HG02763 (cell line): ENCODE results near the gene NR1H2.
"Not testable (repeated sequence)": the region's sequence is repeated elsewhere in the genome, so short reads cannot be mapped to it uniquely, and the experiment has no call there.

ENCODE experiments used
- ATAC-seq: cut with Tn5 transposase; IDR thresholded peaks from one replicate; pipeline ENCODE4 v1.9.1; 2021; ENCODE audit warnings: mild to moderate bottlenecking, moderate library complexity; ENCODE audit not compliant: unreplicated experiment

Gene NR1H2

DNA sequence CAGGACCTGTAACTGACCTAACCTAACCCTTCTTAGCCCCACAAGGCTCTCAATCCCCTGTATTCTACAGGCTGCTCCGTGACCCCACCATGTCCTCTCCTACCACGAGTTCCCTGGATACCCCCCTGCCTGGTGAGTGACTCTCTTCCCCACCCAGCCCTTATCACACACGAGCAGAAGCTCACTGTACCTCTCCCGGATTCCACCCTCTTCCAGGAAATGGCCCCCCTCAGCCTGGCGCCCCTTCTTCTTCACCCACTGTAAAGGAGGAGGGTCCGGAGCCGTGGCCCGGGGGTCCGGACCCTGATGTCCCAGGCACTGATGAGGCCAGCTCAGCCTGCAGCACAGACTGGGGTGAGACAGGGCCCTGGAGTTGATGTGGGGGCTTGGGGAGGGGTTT, 1.3 kb downstream of the NR1H2 start:
- no peak for ATAC-seq

DNA sequence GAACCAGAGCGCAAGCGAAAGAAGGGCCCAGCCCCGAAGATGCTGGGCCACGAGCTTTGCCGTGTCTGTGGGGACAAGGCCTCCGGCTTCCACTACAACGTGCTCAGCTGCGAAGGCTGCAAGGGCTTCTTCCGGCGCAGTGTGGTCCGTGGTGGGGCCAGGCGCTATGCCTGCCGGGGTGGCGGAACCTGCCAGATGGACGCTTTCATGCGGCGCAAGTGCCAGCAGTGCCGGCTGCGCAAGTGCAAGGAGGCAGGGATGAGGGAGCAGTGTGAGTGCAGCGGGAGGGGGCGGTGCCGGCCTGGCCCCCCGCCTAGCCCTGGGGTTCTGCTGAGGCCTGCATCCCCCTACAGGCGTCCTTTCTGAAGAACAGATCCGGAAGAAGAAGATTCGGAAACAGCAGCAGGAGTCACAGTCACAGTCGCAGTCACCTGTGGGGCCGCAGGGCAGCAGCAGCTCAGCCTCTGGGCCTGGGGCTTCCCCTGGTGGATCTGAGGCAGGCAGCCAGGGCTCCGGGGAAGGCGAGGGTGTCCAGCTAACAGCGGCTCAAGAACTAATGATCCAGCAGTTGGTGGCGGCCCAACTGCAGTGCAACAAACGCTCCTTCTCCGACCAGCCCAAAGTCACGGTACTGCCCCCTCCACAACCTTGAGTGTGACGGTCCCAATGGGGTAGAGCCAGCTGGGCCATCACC, 2.1 kb downstream of the NR1H2 start:
- no peak for ATAC-seq

DNA sequence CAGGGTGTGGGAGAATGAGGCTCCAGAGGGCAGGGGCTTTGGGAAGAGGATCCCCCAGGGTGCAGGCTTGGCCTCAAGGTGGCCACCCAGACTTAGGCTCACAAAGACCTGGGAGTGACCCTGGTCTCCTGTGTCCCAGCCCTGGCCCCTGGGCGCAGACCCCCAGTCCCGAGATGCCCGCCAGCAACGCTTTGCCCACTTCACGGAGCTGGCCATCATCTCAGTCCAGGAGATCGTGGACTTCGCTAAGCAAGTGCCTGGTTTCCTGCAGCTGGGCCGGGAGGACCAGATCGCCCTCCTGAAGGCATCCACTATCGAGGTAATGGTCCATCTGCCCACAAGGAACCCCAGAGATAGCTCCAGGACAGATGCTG, 2.6 kb downstream of the NR1H2 start:
- ATAC-seq, result no peak

DNA sequence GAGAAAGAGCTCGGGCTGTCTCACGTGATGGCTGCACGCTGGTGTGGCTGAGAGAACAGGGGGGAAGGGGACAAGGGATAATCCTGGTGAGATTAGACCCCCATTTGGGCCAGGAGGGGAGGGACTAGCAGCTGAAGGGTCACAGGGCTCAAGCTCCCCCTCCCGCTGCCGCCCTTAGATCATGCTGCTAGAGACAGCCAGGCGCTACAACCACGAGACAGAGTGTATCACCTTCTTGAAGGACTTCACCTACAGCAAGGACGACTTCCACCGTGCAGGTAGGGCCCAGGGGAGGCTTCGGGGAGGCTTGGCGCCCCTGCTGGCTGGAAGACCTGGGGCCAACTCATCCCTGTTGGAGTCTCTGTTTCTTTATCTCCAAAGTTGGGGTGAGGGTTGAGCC, 3.3 kb downstream of the NR1H2 start:
- no peak for ATAC-seq

DNA sequence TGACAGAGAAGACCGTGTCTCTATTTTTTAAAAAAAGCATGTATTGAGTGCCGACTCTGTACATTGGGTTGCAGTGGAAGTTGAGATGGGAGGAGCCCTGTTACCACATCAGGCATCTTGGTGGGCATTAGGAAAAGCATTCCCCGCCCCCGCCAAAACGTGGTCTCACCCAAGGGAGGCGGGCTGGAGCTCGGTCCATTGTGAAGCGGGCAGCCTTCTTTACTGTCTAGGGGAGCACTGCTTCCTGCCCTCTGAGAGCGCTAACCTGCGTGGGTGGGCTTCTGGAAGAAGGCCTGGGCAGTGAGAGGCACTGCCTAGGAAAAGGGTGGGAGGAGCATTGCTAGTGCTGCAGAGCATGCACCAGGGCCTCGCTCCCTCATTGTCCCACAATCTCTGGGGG, 3.9 kb downstream of the NR1H2 start:
- no peak for ATAC-seq

DNA sequence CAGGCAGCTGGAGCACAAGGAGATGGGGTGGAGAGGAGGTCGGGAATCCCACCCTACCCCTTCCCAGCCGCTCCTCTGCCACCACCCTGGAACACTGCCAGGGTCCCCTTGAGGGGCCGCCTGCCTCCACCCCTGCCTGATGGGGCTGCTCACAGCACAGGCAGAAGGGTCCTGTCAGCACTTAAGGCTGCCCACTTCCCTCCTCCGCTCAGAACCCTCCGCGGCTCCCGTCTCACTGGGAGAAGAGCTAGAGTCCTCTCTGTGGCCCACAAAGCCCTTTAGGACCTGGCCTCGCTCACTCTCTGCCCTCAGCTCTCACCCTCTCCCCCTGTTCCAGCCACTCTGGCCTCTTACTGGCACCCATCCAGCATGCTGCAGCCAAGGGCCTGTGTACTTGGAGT, 4.5 kb downstream of the NR1H2 start:
- ATAC-seq, result no peak

DNA sequence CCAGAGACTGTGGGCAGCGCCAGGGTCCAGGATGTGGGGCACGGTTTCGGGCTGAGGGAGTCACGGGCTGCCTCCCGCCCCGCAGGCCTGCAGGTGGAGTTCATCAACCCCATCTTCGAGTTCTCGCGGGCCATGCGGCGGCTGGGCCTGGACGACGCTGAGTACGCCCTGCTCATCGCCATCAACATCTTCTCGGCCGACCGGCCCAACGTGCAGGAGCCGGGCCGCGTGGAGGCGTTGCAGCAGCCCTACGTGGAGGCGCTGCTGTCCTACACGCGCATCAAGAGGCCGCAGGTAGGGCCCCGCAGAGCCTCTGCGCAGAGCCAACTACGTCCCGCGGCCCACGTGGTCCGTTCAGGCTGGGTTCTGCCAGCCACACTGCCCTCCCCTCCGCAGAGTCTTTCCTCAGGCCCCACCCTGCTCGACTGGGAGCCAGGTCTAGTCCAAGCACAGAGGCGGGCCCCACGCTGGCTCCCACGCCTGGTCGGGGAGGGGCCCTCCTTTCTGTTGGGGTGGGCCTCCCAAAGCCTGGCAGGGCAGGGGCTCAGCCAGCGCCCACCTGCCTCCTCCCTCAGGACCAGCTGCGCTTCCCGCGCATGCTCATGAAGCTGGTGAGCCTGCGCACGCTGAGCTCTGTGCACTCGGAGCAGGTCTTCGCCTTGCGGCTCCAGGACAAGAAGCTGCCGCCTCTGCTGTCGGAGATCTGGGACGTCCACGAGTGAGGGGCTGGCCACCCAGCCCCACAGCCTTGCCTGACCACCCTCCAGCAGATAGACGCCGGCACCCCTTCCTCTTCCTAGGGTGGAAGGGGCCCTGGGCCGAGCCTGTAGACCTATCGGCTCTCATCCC, 5.8 kb downstream of the NR1H2 start:
- ATAC-seq, result no peak

DNA sequence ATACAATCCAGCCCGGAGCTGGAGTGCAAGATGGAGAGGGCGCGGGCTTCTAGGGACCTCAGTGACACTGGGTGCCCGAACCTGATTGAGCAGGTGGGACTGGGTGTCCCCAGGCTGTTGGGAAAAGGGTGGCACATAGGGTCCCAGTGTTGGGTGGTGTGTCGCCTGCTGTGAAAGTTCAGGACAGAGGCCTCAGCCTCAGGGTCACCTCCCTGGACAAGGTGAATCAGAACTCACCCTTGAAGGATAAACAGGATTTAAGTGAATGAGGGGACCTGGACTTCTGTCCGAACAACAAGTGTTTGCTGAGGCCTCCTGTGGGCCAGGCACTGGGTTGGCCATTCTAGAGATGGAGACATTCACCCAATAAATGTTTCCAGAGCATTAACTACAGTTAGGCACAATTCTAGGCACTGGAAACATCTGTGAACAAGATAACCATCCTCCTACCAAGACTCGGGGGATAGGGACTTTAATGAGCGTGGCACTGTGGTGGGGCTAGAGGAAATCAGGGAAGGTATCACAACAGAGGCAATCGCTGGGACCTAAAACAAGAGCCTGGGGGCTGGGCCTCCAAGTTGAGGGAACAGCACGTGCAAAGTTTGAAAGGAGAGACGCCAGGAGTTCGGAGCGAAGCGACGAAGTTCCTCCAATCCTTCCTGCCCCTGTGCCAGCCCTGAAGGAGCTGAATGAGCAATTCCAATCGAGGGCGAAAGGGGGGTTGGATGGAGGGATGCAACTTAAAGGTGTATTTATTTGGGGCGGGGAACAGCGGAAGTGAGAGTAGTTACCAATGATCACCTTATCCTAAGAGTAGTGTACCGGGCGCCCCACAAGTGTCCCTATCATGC, 7.0 kb downstream of the NR1H2 start:
- no peak for ATAC-seq

DNA sequence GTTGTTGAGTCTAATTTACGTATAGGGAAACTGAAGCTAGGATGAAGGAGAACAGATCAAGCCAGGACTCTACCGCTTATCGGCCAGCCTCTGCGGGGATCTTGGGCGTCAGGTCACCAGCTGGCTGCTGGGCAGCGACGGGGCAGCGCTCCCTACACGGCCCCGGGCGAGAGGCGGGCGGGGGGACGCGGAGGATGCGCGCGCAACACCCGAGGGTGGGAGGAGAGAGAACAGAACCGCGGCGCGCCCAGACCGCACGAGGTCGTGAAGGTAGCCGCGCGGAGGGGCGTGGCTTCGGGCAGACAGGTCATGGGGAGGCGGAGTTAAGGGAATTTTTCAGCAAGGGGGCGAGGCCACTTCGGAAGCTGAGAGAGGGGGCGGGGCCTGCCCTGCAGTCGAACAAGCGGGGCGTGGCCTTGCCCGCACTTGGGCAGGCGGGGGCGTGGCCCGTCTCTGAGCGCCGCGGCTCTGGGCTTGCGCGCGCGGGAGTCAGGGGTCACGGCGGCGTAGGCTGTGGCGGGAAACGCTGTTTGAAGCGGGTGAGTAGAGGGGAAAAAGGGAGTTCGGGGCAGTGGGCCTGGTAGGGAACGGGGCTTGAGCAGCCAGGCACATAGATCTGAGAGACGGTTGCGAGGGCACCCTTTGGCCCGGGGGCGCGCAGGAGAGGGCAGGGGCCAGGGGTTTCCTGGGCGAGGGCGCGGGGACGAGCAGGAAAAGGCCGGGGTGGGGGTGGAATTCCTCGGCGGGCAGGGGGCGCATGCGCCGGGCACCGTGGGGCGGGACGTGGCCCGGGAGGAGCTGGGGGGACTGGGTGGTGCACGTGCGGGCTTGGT, 7.8 kb downstream of the NR1H2 start, which contains the start of gene POLD1:
TSS of gene POLD1 (plus strand) at position 496 of the 833 bp plus-strand sequence. CDS start 14,505 bp downstream, outside the sequence.
- ATAC-seq, result peak; percentile 83

DNA sequence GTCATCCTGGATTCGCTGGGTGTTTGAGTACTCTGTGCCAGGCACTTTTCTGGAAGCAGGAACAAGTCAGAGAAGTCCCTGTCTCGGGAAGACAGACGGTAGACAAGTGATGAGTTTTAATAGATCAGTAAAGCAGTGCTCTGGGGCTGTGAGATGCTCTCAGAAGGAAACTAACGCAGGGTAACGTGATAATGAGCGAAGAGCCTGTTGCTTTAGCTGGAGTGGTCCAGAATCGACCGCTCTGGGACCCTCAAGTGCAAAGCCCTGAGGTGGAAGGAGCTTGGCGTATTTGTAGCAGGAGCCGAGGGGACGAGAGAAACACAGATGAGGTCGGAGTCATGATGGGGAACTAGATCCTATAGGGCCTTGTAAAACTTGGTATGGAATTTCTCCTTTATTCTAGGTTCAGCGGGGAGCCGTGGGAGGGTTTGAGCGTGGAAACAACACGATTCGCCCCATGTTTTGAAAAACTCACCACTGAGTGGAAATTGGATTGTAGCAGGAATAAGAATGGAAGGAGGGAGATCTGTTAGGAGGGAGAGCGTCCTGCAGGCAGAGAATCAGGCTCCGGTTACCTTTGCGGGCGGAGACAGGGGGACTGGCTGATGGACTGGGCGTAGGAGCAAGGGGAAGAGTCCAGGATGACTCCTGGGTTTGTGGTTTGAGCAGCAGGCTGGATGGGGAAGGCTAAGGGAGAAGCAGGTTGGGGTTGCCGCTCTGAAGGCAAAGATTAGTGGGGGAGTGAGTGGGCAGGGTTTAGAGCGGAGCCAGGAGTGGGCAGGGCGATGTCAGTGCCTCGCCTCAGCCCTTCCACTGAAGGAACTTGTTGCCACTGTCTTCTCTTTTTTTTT, 8.7 kb downstream of the NR1H2 start:
- no peak for ATAC-seq

DNA sequence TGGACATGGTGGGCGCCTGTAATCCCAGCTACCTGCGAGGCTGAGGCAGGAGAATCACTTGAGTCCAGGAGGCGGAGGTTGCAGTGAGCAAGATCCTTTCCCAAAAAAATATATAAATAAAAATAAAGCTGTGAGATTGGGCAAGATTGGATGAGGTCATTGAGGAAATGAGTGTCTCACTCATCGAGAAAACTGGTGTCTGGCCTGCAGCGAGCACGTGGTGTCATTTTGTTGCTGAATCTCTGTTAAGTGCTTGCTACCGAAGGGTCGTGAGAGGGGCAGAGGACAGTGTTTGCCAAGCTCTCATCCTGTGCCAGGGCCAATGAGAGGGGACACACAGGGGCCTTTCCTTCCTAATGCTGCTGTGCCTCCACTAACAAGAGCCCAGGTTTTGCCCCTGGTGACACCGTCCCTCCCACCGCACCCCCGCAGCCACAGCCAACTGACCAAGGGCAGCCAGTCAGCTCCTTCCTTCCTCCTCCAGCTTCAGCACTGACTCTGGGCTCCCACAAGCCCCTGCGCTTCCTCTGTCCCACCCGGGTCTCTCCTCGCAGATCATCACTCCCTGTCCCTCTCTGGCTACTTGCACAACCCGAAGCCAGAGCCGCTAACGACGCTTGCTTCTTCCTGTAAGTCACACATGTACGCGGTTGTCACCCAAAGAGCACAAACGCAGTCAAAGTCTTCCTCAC, 11.1 kb downstream of the NR1H2 start:
- no peak for ATAC-seq

DNA sequence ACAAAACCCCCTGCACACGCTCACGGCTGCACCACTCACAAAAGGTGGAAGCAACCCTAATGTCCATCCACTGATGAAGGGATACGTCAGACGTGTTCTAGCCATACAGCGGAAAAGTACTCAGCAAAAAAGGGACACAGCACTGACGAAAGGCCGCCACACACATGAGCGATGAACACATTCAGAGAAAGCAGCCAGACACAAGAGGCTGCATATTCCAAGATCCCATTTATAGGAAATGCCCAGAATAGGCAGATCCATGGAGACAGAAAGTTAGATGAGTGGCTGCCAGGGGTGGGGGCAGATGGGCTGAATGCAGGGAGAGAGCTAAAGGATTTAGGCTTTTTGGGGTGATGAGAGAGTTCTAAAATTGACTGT, 11.6 kb downstream of the NR1H2 start:
- no peak for ATAC-seq

DNA sequence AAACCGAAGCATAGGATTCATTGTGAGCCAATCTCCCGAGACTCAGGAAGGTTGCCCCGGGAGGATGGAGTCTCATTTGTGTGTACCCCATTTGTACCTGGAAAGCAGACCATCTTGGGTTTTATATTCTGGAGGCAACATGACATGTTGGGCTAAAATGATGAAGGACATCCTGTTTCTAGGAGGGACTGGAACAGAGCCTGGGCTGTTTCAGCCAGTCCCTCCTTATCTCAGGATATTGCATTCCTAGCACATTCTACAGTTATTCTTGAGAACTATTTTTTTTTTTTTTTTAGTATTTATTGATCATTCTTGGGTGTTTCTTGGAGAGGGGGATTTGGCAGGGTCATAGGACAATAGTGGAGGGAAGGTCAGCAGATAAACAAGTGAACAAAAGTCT, 14.0 kb downstream of the NR1H2 start:
- ATAC-seq, result not testable (repeated sequence)

DNA sequence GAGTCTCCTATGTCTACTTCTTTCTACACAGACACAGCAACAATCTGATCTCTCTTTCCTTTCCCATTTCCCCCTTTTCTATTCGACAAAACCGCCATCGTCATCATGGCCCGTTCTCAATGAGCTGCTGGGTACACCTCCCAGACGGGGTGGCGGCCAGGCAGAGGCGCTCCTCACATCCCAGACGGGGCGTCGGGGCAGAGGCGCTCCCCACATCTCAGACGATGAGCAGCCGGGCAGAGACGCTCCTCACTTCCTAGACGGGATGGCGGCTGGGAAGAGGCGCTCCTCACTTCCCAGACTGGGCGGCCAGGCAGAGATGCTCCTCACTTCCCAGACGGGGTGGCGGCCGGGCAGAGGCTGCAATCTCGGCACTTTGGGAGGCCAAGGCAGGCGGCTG, 14.7 kb downstream of the NR1H2 start:
- ATAC-seq, result not testable (repeated sequence)

DNA sequence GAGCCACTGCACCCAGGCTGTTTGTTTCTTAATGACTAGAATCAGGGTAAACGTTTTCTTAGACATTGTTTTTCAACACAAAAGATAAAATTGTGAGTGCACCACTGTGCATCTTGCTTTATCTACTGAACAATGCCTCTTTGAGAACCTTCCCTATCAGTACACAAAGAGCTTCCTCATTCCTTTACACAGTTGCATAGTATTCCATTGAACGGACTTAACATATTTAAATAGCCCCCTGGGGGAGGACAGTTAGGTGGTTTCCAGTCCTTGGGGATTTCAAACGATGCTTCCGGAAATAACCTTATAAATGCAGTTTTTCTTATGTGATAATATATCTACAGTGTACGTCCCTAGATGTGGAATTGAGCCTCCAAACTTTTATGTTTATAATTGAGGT, 16.5 kb downstream of the NR1H2 start:
- no peak for ATAC-seq

DNA sequence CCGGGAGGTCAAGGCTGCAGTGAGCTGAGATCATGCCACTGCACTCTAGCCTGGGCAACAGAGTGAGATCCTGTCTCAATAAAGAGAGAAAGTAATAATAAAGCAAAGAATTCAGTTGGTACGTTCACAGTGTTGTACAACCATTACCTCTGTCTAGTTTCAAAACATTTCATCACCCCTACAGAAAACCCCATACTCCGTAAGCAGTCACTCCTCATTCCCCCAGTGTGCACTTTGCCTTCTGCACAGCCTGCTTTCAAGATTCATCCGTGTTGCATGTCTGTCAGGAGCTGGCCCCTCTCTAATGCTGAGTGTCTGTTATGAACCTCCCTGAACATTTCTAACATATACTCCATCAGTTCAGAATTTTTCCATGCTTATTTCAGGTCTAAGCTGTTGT, 17.3 kb downstream of the NR1H2 start:
- no peak for ATAC-seq

DNA sequence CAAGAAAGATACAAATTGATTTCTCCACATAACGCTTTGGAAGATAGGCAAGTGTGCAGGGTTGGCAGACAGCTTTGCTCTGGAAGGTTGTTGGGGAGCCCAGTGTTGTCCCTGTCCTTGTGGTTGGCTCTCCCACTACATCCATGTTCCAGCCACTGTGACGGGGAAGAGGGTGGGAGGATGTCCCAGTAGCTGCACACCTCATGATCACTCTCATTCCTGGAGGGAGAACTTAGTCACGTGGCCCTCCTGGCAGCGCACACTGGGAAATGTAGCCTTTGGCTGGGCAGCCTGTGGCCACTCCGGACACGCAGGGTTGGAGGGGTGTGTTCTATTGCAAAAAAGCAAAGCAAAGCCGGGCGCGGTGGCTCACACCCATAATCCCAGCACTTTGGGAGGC, 17.8 kb downstream of the NR1H2 start:
- no peak for ATAC-seq

DNA sequence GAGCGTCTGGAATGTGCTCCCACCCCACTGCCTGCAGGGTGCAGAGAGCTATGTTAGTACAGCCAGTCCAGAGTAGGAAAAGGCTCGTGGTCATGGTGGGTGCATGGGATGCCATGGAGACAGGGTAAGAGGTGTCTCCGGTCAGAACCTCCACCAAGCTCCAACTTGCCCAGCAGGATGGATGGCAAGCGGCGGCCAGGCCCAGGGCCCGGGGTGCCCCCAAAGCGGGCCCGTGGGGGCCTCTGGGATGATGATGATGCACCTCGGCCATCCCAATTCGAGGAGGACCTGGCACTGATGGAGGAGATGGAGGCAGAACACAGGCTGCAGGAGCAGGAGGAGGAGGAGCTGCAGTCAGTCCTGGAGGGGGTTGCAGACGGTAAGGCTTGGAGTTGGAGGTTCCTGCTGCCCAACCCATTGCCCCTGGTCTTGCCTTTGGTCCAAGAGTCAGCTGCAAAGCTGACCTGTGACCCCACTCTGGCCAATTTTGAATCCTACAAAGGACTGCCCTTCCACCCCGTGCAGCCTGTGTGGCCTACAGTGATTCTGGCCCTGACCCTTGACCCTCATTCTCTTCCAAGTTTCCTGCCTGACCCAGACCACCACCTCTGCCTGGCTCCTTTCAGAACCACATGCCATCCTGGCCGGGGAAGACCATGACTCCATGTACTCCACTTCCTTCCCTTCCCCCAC, 22.6 kb downstream of the NR1H2 start:
- ATAC-seq, result no peak

DNA sequence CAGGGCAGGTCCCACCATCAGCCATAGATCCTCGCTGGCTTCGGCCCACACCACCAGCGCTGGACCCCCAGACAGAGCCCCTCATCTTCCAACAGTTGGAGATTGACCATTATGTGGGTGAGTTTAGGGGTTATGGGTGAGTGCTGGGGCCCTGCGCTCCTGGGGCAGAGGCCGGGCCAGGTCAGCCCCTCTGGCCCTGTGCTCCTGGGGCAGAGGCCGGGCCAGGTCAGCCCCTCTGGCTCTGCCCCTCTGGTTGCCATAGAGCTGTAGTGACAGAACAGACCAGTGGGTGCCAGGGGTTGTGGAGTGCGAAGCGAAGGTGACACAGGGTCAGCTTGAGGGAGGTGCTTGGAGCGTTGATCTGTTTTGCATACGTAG, 23.1 kb downstream of the NR1H2 start:
- ATAC-seq, result no peak
